Loucy (cell line): ENCODE data around the gene SRBD1.

Experiments used
- EZH2phosphoT487 ChIP-seq: fragments of 200-600 bp; IDR thresholded peaks from 2 replicates; pipeline ENCODE4 v1.6.1; 2018; ENCODE audit warnings: antibody characterized with exemption, mild to moderate bottlenecking, moderate library complexity, borderline replicate concordance
- TF ChIP-seq, protein P1 (sequence below): fragments of 200-600 bp; sonication (generic); conservative IDR thresholded peaks from 2 replicates; pipeline ENCODE4 v1.5.1; 2014; ENCODE audit warnings: mild to moderate bottlenecking, antibody characterized with exemption, low read length

- TF ChIP-seq, protein P1, sequence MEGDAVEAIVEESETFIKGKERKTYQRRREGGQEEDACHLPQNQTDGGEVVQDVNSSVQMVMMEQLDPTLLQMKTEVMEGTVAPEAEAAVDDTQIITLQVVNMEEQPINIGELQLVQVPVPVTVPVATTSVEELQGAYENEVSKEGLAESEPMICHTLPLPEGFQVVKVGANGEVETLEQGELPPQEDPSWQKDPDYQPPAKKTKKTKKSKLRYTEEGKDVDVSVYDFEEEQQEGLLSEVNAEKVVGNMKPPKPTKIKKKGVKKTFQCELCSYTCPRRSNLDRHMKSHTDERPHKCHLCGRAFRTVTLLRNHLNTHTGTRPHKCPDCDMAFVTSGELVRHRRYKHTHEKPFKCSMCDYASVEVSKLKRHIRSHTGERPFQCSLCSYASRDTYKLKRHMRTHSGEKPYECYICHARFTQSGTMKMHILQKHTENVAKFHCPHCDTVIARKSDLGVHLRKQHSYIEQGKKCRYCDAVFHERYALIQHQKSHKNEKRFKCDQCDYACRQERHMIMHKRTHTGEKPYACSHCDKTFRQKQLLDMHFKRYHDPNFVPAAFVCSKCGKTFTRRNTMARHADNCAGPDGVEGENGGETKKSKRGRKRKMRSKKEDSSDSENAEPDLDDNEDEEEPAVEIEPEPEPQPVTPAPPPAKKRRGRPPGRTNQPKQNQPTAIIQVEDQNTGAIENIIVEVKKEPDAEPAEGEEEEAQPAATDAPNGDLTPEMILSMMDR: no peak
- TF ChIP-seq EZH2phosphoT487: no peak
Observed at GRCh38 chr2:45353879-45354278, 257.2 kb downstream of the SRBD1 start.
